WTC11 (cell line): ENCODE data around the gene UHRF1. TPM values are rescaled to one million over a fixed set of nuclear protein-coding genes. Genes with fewer than 3 reads are reported as not detected.
"Not testable (repeated sequence)": the region's sequence is repeated elsewhere in the genome, so short reads cannot be mapped to it uniquely, and the experiment has no call there.

Experiments used
- ATAC-seq: fragments of 200-7000 bp; cut with Tn5 transposase; 2 replicates; pipeline ENCODE4 v1.10.0; 2021; ENCODE audit warnings: mild to moderate bottlenecking, moderate library complexity
- CTCF ChIA-PET: fragments of 300-600 bp; sonication (Branson Sonifier 250); formaldehyde crosslinking; loops from one replicate; lab custom pipeline; 2021; ENCODE audit warnings: antibody characterized with exemption; lab: Charles Lee
- POLR2A ChIA-PET: fragments of 350-600 bp; sonication (Branson Sonifier 250); formaldehyde crosslinking; loops from one replicate; lab custom pipeline; 2021; ENCODE audit warnings: antibody characterized with exemption; lab: Charles Lee
- DNase-seq: peaks from one replicate; pipeline ENCODE4 v3.0.0; 2021; ENCODE audit warnings: low spot score
- H3K27ac Mint-ChIP-seq: 2 replicates; pipeline ENCODE4 v1.8.0; 2021; ENCODE audit warnings: mixed read lengths
- H3K27me3 Mint-ChIP-seq: 2 replicates; pipeline ENCODE4 v1.8.0; 2021; ENCODE audit warnings: low read depth, mild to moderate bottlenecking, moderate library complexity, mixed read lengths
- H3K36me3 Mint-ChIP-seq: 2 replicates; pipeline ENCODE4 v1.8.0; 2021; ENCODE audit warnings: mixed read lengths
- H3K4me1 Mint-ChIP-seq: 2 replicates; pipeline ENCODE4 v1.8.0; 2022; ENCODE audit warnings: mixed read lengths
- H3K4me3 Mint-ChIP-seq: 2 replicates; pipeline ENCODE4 v1.8.0; 2021; ENCODE audit warnings: mild to moderate bottlenecking, moderate library complexity, mixed read lengths
- H3K9me3 Mint-ChIP-seq: 2 replicates; pipeline ENCODE4 v1.8.0; 2021; ENCODE audit warnings: mixed read lengths
- CBFB ChIP-seq: sonication (generic); formaldehyde crosslinking; IDR thresholded peaks from 2 replicates; pipeline ENCODE4 v1.8.1; 2022; ENCODE audit warnings: mild to moderate bottlenecking, low read depth, missing genetic modification reagents
- E2F1 ChIP-seq: sonication (generic); formaldehyde crosslinking; IDR thresholded peaks from 2 replicates; pipeline ENCODE4 v1.8.0; 2022; ENCODE audit warnings: mild to moderate bottlenecking, missing genetic modification reagents
- ELF4 ChIP-seq: sonication (generic); formaldehyde crosslinking; IDR thresholded peaks from 2 replicates; pipeline ENCODE4 v1.8.1; 2022; ENCODE audit warnings: low read depth, mild to moderate bottlenecking, moderate library complexity, missing genetic modification reagents
- EMX1 ChIP-seq: fragments of 250-450 bp; sonication (Bioruptor Pico); IDR thresholded peaks from 2 replicates; pipeline ENCODE4 v1.8.0; 2021; ENCODE audit warnings: mild to moderate bottlenecking
- ESRRA ChIP-seq: sonication (generic); formaldehyde crosslinking; IDR thresholded peaks from 2 replicates; pipeline ENCODE4 v1.8.1; 2022; ENCODE audit warnings: mild to moderate bottlenecking, missing genetic modification reagents, borderline replicate concordance
- ETV6 ChIP-seq: sonication (generic); formaldehyde crosslinking; IDR thresholded peaks from 2 replicates; pipeline ENCODE4 v1.8.1; 2022; ENCODE audit warnings: mild to moderate bottlenecking, missing genetic modification reagents
- FOXJ3 ChIP-seq: sonication (generic); formaldehyde crosslinking; IDR thresholded peaks from 2 replicates; pipeline ENCODE4 v1.9.0; 2021; ENCODE audit warnings: missing genetic modification reagents, mild to moderate bottlenecking, borderline replicate concordance
- MAX ChIP-seq: sonication (generic); formaldehyde crosslinking; IDR thresholded peaks from 2 replicates; pipeline ENCODE4 v1.8.0; 2022; ENCODE audit warnings: mild to moderate bottlenecking, missing genetic modification reagents
- MXD4 ChIP-seq: fragments of 250-450 bp; sonication (Bioruptor Pico); IDR thresholded peaks from 2 replicates; pipeline ENCODE4 v1.8.0; 2021; ENCODE audit warnings: mild to moderate bottlenecking, moderate library complexity, borderline replicate concordance
- NFYB ChIP-seq: sonication (generic); formaldehyde crosslinking; conservative IDR thresholded peaks from 2 replicates; pipeline ENCODE4 v1.8.0; 2022; ENCODE audit warnings: low read depth, missing genetic modification reagents
- PRRX2 ChIP-seq: fragments of 250-450 bp; sonication (Bioruptor Pico); IDR thresholded peaks from 2 replicates; pipeline ENCODE4 v1.8.0; 2021; ENCODE audit warnings: mild to moderate bottlenecking
- RORB ChIP-seq: fragments of 250-450 bp; sonication (Bioruptor Pico); IDR thresholded peaks from 2 replicates; pipeline ENCODE4 v1.9.0; 2021; ENCODE audit warnings: mild to moderate bottlenecking
- SMAD4 ChIP-seq: sonication (generic); formaldehyde crosslinking; IDR thresholded peaks from 2 replicates; pipeline ENCODE4 v1.8.0; 2022; ENCODE audit warnings: mild to moderate bottlenecking, missing genetic modification reagents
- SP1 ChIP-seq: sonication (generic); formaldehyde crosslinking; conservative IDR thresholded peaks from 2 replicates; pipeline ENCODE4 v1.8.1; 2022; ENCODE audit warnings: missing genetic modification reagents
- TCF7 ChIP-seq: sonication (generic); formaldehyde crosslinking; IDR thresholded peaks from 2 replicates; pipeline ENCODE4 v1.8.0; 2022; ENCODE audit warnings: mild to moderate bottlenecking, low read depth, missing genetic modification reagents, moderate library complexity
- TEAD4 ChIP-seq: sonication (generic); formaldehyde crosslinking; IDR thresholded peaks from 2 replicates; pipeline ENCODE4 v1.8.0; 2022; ENCODE audit warnings: mild to moderate bottlenecking, missing genetic modification reagents
- ZNF263 ChIP-seq: sonication (generic); formaldehyde crosslinking; IDR thresholded peaks from 2 replicates; pipeline ENCODE4 v1.8.1; 2022; ENCODE audit warnings: low read depth, mild to moderate bottlenecking, moderate library complexity, missing genetic modification reagents
- ZNF396 ChIP-seq: fragments of 250-450 bp; sonication (Bioruptor Pico); IDR thresholded peaks from 2 replicates; pipeline ENCODE4 v1.8.0; 2021; ENCODE audit warnings: mild to moderate bottlenecking, moderate library complexity, borderline replicate concordance
- ZNF416 ChIP-seq: fragments of 250-450 bp; sonication (Bioruptor Pico); IDR thresholded peaks from 2 replicates; pipeline ENCODE4 v1.9.0; 2021; ENCODE audit warnings: mild to moderate bottlenecking, inconsistent platforms
- ZNF423 ChIP-seq: fragments of 250-450 bp; sonication (Bioruptor Pico); IDR thresholded peaks from 2 replicates; pipeline ENCODE4 v2.1.2; 2022; ENCODE audit warnings: mild to moderate bottlenecking, moderate library complexity
- total RNA-seq: library from RNA; stranded (reverse); gene quantifications from 3 replicates; pipeline ENCODE4 v1.2.3, GENCODE V29; 2021
- TF ChIP-seq, protein P1 (sequence below): fragments of 250-450 bp; sonication (Bioruptor Pico); conservative IDR thresholded peaks from 2 replicates; pipeline ENCODE4 v1.9.0; 2021; ENCODE audit warnings: mild to moderate bottlenecking
- TF ChIP-seq, protein P2 (sequence below): fragments of 200-600 bp; IDR thresholded peaks from 2 replicates; pipeline ENCODE4 v1.8.0; 2022; ENCODE audit warnings: antibody characterized with exemption

The UHRF1 gene
- total RNA-seq, 1 experiment from 2014 or later, result 42.5 TPM

GRCh38 chr19:4951656-4952055 lies 42.4 kb downstream of the UHRF1 start:
- Mint-ChIP-seq H3K4me1 (no peaks in the 10 kb centered on the region), H3K27ac (peak overlapping the region; percentile 34; the same call in 1 of the 2 replicates), H3K9me3 (no peaks in the 10 kb centered on the region), H3K4me3 (no peak overlapping the region), H3K36me3 (peaks cover 52% of the 10 kb centered on the region), H3K27me3 (no peaks in the 10 kb centered on the region)
- CTCF ChIA-PET, result interaction anchor here (1.0 kb wide), 1 partner anchor 50 kb away, joined by 3 read pairs; no protein-coding TSS in a partner anchor
- ATAC-seq, result no peak
- no peak for TF ChIP-seq TCF7
- TF ChIP-seq MXD4 (CRISPR knock-in tag), result no peak
- TF ChIP-seq PRRX2 (CRISPR knock-in tag), result no peak
- no peak for TF ChIP-seq SP1 (CRISPR knock-in tag)
- no peak for TF ChIP-seq ETV6 (CRISPR knock-in tag)
- TF ChIP-seq, protein P1, sequence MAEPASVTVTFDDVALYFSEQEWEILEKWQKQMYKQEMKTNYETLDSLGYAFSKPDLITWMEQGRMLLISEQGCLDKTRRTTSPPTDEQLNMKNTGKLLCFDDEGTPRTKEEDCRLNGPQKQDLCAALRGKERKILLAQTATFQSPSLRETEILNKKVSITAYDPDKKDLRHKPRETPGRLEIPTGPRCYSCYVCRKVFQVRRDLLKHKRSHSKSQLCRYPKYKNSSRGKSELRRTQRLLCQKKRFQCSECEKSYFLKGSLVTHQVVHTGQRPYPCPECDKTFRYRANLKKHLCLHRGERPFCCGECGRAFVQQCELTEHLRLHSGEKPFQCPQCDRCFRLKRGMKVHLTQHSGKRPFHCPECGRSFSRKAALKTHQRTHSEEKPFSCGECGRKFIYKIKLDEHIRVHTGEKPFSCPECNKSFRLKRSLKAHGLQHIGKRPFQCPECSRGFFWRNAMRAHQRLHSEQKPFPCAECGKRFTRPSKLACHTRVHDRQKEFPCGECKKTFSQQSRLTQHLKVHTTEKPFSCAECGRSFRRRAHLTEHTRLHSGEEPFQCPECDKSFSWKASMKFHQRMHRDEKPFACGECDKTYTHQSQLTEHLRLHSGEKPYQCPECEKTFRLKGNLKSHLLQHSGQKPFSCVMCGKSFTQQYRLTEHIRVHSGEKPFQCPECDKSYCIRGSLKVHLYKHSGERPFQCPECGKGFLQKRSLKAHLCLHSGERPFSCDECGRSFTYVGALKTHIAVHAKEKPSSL (CRISPR knock-in tag), result no peak
- TF ChIP-seq EMX1 (CRISPR knock-in tag), result no peak
- TF ChIP-seq ZNF263, result no peak
- no peak for TF ChIP-seq ZNF416 (CRISPR knock-in tag)
- TF ChIP-seq RORB (CRISPR knock-in tag), result no peak
- DNase-seq, result no peak
- POLR2A ChIA-PET, result interaction anchor here (0.7 kb wide), 1 partner anchor 1229 kb away, joined by 3 read pairs; no protein-coding TSS in a partner anchor

DNA sequence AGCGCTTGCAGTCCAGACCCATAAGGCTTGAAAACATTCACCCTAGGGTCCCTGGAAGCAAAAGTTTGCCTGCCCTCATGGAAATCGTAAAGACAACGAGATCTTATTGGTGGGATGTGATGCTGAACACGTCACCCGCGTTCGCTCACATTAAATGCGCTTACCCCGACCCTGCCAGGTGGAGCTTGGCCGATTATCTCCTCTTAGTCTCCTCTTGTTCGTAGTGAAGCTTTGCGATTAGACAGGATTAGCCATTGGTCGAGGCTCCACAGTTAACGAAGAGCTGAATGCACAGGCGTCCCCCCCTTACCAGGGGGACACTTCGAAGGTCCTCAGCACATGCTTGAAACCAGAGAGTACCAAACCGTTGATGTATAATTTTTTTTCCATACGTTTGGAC lies 43.6 kb downstream of the UHRF1 start:
- Mint-ChIP-seq H3K36me3 (peaks cover 45% of the 10 kb centered on the region), H3K4me1 (no peaks in the 10 kb centered on the region), H3K27me3 (no peaks in the 10 kb centered on the region), H3K9me3 (no peaks in the 10 kb centered on the region), H3K4me3 (no peak overlapping the region), H3K27ac (no peak overlapping the region)
- TF ChIP-seq ETV6 (CRISPR knock-in tag) (no peak), NFYB (CRISPR knock-in tag) (no peak), RORB (CRISPR knock-in tag) (no peak), FOXJ3 (no peak), TEAD4 (CRISPR knock-in tag) (no peak), ESRRA (CRISPR knock-in tag) (no peak), CBFB (no peak)
- TF ChIP-seq, protein P2, sequence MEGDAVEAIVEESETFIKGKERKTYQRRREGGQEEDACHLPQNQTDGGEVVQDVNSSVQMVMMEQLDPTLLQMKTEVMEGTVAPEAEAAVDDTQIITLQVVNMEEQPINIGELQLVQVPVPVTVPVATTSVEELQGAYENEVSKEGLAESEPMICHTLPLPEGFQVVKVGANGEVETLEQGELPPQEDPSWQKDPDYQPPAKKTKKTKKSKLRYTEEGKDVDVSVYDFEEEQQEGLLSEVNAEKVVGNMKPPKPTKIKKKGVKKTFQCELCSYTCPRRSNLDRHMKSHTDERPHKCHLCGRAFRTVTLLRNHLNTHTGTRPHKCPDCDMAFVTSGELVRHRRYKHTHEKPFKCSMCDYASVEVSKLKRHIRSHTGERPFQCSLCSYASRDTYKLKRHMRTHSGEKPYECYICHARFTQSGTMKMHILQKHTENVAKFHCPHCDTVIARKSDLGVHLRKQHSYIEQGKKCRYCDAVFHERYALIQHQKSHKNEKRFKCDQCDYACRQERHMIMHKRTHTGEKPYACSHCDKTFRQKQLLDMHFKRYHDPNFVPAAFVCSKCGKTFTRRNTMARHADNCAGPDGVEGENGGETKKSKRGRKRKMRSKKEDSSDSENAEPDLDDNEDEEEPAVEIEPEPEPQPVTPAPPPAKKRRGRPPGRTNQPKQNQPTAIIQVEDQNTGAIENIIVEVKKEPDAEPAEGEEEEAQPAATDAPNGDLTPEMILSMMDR, result no peak
- DNase-seq (no peak), ATAC-seq (no peak)
- ChIA-PET POLR2A (no interaction called here), CTCF (interaction anchor here (1.0 kb wide), 1 partner anchor 144 kb away, joined by 3 read pairs; no protein-coding TSS in a partner anchor)

DNA sequence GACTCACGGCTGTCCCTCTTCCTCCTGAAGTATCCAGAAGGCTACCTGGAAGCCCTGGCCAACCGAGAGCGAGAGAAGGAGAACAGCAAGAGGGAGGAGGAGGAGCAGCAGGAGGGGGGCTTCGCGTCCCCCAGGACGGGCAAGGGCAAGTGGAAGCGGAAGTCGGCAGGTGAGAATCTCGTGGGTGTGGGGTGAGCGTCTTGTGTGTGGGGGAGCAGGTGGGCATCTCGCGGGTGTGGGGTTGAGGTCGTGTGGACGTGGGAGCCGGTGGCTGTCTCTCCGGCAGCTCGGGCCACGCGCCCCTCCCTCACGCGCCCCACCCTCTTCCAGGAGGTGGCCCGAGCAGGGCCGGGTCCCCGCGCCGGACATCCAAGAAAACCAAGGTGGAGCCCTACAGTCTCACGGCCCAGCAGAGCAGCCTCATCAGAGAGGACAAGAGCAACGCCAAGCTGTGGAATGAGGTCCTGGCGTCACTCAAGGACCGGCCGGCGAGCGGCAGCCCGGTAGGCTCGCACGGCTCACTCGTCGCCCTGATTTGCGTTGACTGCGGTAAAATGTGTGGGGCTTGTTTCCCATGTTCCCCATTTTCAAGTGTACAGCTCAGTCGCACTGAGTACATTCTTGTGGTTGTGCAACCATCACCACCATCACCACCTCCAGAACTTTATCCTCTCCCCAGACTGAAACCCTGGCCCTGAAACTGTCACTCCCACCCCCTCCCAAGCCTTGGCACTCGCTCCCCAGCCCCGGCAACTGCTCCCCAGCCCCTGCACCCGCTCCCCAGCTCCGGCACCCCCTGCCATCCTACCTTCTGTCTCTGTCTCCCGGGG lies 45.2 kb downstream of the UHRF1 start:
- CTCF ChIA-PET, H3K4me3 Mint-ChIP-seq, H3K4me1 Mint-ChIP-seq, POLR2A ChIA-PET, H3K27me3 Mint-ChIP-seq, DNase-seq, H3K9me3 Mint-ChIP-seq, ATAC-seq: not testable (repeated sequence)
- peak overlapping the region; percentile 45; the same call in 1 of the 2 replicates for H3K27ac Mint-ChIP-seq
- peaks cover 38% of the 10 kb centered on the region for H3K36me3 Mint-ChIP-seq

DNA sequence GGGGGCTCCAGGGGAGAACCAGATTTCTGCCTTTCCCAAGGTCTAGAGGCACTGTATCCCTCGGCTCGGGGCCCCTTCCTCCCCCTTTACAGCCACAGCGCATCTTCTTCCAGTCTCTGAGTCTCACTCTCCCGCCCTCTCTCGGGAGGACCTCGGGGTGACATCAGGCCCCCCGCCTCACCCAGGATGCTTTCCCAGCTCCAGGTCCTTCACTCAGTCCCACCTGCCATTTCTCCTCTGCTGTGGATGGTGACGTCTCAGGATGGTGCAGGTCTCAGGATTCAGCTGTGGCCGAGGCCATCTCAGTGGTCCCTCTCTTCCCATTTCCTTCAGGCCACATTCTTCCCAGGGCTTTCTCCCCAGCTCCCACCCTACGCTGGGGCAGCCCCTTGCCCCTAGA lies 46.0 kb downstream of the UHRF1 start:
- POLR2A ChIA-PET, result no interaction called here
- peaks cover 39% of the 10 kb centered on the region for H3K36me3 Mint-ChIP-seq
- no peak for DNase-seq
- H3K4me1 Mint-ChIP-seq, result no peaks in the 10 kb centered on the region
- CTCF ChIA-PET, result no interaction called here
- H3K27ac Mint-ChIP-seq, result 0 out of 2 replicates have a peak overlapping the region, but pooled peaks have one; percentile 36
- no peaks in the 10 kb centered on the region for H3K27me3 Mint-ChIP-seq
- no peaks in the 10 kb centered on the region for H3K9me3 Mint-ChIP-seq
- no peak overlapping the region for H3K4me3 Mint-ChIP-seq
- TF ChIP-seq ZNF423 (CRISPR knock-in tag) (no peak), ZNF416 (CRISPR knock-in tag) (no peak), SP1 (CRISPR knock-in tag) (no peak), ZNF396 (CRISPR knock-in tag) (no peak), SMAD4 (CRISPR knock-in tag) (no peak), RORB (CRISPR knock-in tag) (no peak), E2F1 (CRISPR knock-in tag) (no peak), MAX (CRISPR knock-in tag) (no peak), ELF4 (CRISPR knock-in tag) (no peak)
- ATAC-seq, result no peak
